NB4 (cell line): ENCODE results near the gene USP7.

Experiments used
- DNase-seq: peaks from one replicate; pipeline ENCODE4 v3.0.0; 2010; ENCODE audit warnings: low read depth
- H3K4me3 ChIP-seq: one replicate; pipeline ENCODE4 v1.5.1; 2011; ENCODE audit warnings: mild to moderate bottlenecking, low read depth, low read length, moderate library complexity
- MAX ChIP-seq: IDR thresholded peaks from 2 replicates; pipeline ENCODE4 v1.6.1; 2011; ENCODE audit warnings: low read depth, low read length
- MYC ChIP-seq: IDR thresholded peaks from 2 replicates; pipeline ENCODE4 v1.6.1; 2011; ENCODE audit warnings: low read depth, low read length
- POLR2A ChIP-seq: IDR thresholded peaks from 2 replicates; pipeline ENCODE4 v1.6.1; 2011; ENCODE audit warnings: mild to moderate bottlenecking; ENCODE audit not compliant: insufficient read length; ENCODE audit errors: extremely low read depth
- TF ChIP-seq, protein P1 (sequence below): IDR thresholded peaks from one replicate; pipeline ENCODE4 v1.5.1; 2012; ENCODE audit warnings: low read depth, low read length

Gene USP7

DNA sequence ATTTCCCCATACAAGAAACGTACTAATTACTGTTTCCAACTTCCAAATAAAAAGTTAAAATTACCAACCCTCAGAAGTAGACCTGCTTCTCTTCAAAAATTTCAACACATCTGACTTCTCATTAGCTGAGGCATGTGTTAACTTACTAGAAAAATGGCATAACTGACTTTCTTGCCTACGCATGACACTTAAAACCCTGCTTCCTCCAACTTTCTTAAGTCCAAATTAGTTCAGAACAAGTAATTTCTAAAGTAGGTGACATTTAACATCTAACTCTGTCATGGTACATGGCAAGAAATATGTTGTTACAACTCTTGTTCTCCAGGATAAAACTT lies 6.7 kb downstream of the USP7 start:
- H3K4me3 ChIP-seq, result no peak overlapping the region
- TF ChIP-seq, protein P1, sequence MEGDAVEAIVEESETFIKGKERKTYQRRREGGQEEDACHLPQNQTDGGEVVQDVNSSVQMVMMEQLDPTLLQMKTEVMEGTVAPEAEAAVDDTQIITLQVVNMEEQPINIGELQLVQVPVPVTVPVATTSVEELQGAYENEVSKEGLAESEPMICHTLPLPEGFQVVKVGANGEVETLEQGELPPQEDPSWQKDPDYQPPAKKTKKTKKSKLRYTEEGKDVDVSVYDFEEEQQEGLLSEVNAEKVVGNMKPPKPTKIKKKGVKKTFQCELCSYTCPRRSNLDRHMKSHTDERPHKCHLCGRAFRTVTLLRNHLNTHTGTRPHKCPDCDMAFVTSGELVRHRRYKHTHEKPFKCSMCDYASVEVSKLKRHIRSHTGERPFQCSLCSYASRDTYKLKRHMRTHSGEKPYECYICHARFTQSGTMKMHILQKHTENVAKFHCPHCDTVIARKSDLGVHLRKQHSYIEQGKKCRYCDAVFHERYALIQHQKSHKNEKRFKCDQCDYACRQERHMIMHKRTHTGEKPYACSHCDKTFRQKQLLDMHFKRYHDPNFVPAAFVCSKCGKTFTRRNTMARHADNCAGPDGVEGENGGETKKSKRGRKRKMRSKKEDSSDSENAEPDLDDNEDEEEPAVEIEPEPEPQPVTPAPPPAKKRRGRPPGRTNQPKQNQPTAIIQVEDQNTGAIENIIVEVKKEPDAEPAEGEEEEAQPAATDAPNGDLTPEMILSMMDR, result no peak
- no peak for TF ChIP-seq POLR2A
- no peak for TF ChIP-seq MAX
- no peak for TF ChIP-seq MYC
- no peak for DNase-seq

GRCh38 chr16:8956265-8957062 lies 7.2 kb downstream of the USP7 start:
- TF ChIP-seq MAX, result no peak
- TF ChIP-seq POLR2A, result no peak
- no peak for TF ChIP-seq MYC
- TF ChIP-seq, protein P1, result no peak
- H3K4me3 ChIP-seq, result no peak overlapping the region
- DNase-seq, result no peak

GRCh38 chr16:8955828-8956227 lies 7.9 kb downstream of the USP7 start:
- DNase-seq, result no peak
- TF ChIP-seq, protein P1, result no peak
- no peak for TF ChIP-seq MAX
- H3K4me3 ChIP-seq, result no peak overlapping the region

DNA sequence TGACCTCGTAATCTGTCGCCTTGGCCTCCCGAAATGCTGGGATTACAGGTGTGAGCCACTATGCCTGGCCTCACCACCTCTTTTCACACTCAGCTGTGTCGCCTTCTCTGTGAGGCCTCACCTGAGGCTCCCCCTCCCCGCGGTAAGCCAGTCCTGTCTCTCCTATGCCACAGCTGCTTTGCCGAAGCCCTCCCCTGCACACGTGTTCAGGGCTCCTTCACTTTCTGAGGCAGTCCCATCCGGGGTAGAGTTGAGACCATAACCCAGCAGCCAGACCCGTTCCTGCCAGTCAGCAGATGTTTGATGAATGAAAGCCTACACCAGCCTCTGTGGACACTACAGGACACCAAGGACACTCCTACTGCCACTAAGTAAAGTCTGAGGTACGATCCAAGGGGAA lies 10.6 kb downstream of the USP7 start:
- no peak for TF ChIP-seq MAX
- no peak for TF ChIP-seq POLR2A
- TF ChIP-seq MYC, result no peak
- TF ChIP-seq, protein P1, result no peak
- no peak for DNase-seq

DNA sequence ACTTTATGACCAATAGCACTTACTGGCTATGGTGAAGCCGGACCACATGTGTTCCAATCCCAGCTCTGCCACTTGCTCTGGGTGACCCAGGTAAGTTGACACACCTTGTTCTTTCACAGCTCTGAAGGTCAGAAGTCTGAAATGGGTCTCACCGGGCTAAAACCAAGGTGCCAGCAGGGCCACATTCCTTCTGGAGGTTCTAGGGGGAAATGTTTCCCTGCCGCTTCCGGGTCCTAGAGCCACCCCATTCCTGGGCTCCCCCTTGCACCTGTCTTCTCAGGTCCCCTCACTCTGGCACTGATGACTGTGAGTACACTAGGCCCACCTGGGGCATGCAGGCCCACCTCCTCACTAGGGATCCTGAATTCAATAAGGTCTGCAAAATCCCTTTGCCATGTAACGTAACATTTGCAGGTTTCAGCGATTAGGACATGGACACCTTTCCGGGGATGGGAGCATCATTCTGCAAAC lies 11.4 kb downstream of the USP7 start:
- no peak for DNase-seq
- TF ChIP-seq MYC (no peak), MAX (no peak), POLR2A (no peak)
- TF ChIP-seq, protein P1, result no peak
- H3K4me3 ChIP-seq, result no peak overlapping the region

More for the DNA sequence above, 10.6 kb downstream of the USP7 start:
- H3K4me3 ChIP-seq, result no peak overlapping the region
